Keratinocyte (primary cell): ENCODE results near the gene RHOJ. TPM values are rescaled to one million over a fixed set of nuclear protein-coding genes. Genes with fewer than 3 reads are reported as not detected.

ENCODE experiments used
- DNase-seq: peaks from one replicate; pipeline ENCODE4 v3.0.0-alpha.2; 2011; ENCODE audit warnings: low read depth, missing footprints, low spot score
- FAIRE-seq: peaks from 2 replicates; lab custom pipeline; 2011; peaks lifted over from hg19 to GRCh38; lab: Jason Lieb, UNC
- H2AFZ ChIP-seq: 2 replicates; pipeline ENCODE4 v1.6.0; 2012; ENCODE audit warnings: low read length, control low read depth, inconsistent platforms; ENCODE audit not compliant: control insufficient read depth
- H3K27ac ChIP-seq: 2 replicates; pipeline ENCODE4 v1.5.1; 2011; ENCODE audit warnings: low read length; ENCODE audit not compliant: control insufficient read depth, insufficient read depth
- H3K27me3 ChIP-seq: 3 replicates; pipeline ENCODE4 v1.6.0; 2011; ENCODE audit warnings: low read length; ENCODE audit not compliant: control insufficient read depth, insufficient read depth; ENCODE audit errors: extremely low read depth
- H3K36me3 ChIP-seq, 2 experiments: 2 replicates in 1 of 2; 3 replicates in 1 of 2; pipeline ENCODE4 v1.5.1; 2011; ENCODE audit warnings: low read length in 2 of 2, mild to moderate bottlenecking in 1 of 2; ENCODE audit not compliant: control insufficient read depth in 2 of 2, insufficient read depth in 2 of 2; ENCODE audit errors: extremely low read depth in 1 of 2
- H3K4me1 ChIP-seq: 3 replicates; pipeline ENCODE4 v1.5.1; 2011; ENCODE audit warnings: low read length; ENCODE audit not compliant: control insufficient read depth, insufficient read depth; ENCODE audit errors: extremely low read depth
- H3K4me2 ChIP-seq: 3 replicates; pipeline ENCODE4 v1.6.0; 2011; ENCODE audit warnings: low read depth, low read length; ENCODE audit not compliant: control insufficient read depth, insufficient read depth; ENCODE audit errors: extremely low read depth
- H3K4me3 ChIP-seq, 3 experiments: fragments of 200-600 bp in 1 of 3; sonication (generic) in 1 of 3; 2 replicates in 2 of 3; 3 replicates in 1 of 3; pipeline ENCODE4 v1.5.1; 2011 to 2016; ENCODE audit warnings: low read length in 3 of 3, mild to moderate bottlenecking in 3 of 3, control low read depth in 2 of 3, inconsistent platforms in 1 of 3, low read depth in 1 of 3, mixed read lengths in 1 of 3, mixed run types in 1 of 3, moderate library complexity in 1 of 3; ENCODE audit not compliant: control insufficient read depth in 2 of 3, insufficient read depth in 2 of 3; ENCODE audit errors: extremely low read depth in 1 of 3
- H3K79me2 ChIP-seq: 2 replicates; pipeline ENCODE4 v1.6.0; 2012; ENCODE audit warnings: low read length; ENCODE audit not compliant: control insufficient read depth, insufficient read depth
- H3K9ac ChIP-seq: 3 replicates; pipeline ENCODE4 v1.6.0; 2011; ENCODE audit warnings: low read length; ENCODE audit not compliant: control insufficient read depth, insufficient read depth; ENCODE audit errors: extremely low read depth
- H3K9me1 ChIP-seq: 3 replicates; pipeline ENCODE4 v1.6.0; 2011; ENCODE audit warnings: low read length; ENCODE audit not compliant: control insufficient read depth, insufficient read depth; ENCODE audit errors: extremely low read depth
- H3K9me3 ChIP-seq: 2 replicates; pipeline ENCODE4 v1.5.1; 2012; ENCODE audit warnings: low read depth, low read length; ENCODE audit not compliant: control insufficient read depth
- H4K20me1 ChIP-seq: 3 replicates; pipeline ENCODE4 v1.6.0; 2011; ENCODE audit warnings: low read length; ENCODE audit not compliant: control insufficient read depth, insufficient read depth; ENCODE audit errors: extremely low read depth
- EZH2 ChIP-seq: IDR thresholded peaks from one replicate; pipeline ENCODE4 v1.6.1; 2012; ENCODE audit warnings: inconsistent platforms, mild to moderate bottlenecking, low read length, moderate library complexity
- dilution Hi-C: fragments of 300-500 bp; cut with MboI; formaldehyde crosslinking; loops from one replicate; pipeline ENCODE4 v1.7.0; 2020; ENCODE audit warnings: low sequenced_read_pairs; ENCODE audit not compliant: extremely low pct_ligation_motif_present
- polyA plus RNA-seq, 5 experiments: library from polyadenylated mRNA; depleted of rRNA in 3 of 5; stranded (reverse) in 3 of 5; stranded (forward) in 1 of 5; unstranded in 1 of 5; fragments of >200 nt; gene quantifications; 1 replicate in 1 of 5; 2 replicates in 3 of 5; 3 replicates in 1 of 5; pipeline versions ENCODE4 v1.2.1 to v1.2.3, GENCODE V29; 2011 to 2012; ENCODE audit warnings: missing spikeins in 2 of 5, low read depth in 1 of 5, low replicate concordance in 1 of 5
- TF ChIP-seq, protein P1 (sequence below), 3 experiments: IDR thresholded peaks in 1 of 3; conservative IDR thresholded peaks in 1 of 3; optimal IDR thresholded peaks in 1 of 3; 2 replicates in 2 of 3; 3 replicates in 1 of 3; pipeline versions ENCODE3 to v1.5.1; 2011; ENCODE audit warnings: low read length in 3 of 3, mild to moderate bottlenecking in 3 of 3, moderate library complexity in 2 of 3, control low read depth in 1 of 3, inconsistent platforms in 1 of 3; ENCODE audit not compliant: insufficient read depth in 2 of 3; ENCODE audit errors: extremely low read depth in 1 of 3

Gene RHOJ
- polyA plus RNA-seq, 1 donor (not counting 4 experiments of a cell fraction or from before 2014, with no cell fraction given), result 0.46 TPM

DNA sequence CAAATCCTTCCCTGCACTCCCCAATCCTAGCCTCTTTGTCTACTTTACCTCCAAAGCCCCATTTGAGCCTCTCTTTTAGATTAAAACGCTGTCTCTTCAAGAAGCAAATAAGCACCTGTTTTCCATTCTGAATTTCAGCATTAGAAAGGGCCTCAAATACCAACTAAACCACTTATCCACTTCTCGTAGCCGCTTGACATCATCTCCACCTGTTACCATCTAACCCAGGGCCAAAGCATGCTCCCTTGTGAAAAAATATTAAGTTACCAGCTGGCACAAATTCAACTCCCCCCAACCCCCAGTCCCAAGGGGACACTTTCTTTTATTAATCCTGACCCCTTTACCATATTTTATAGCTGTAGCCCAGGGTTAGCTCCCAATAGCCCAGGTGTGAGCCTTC lies 71.4 kb downstream of the RHOJ start:
- no peaks in the 10 kb centered on the region for H3K9me3 ChIP-seq
- no peak overlapping the region for H3K9ac ChIP-seq
- FAIRE-seq (no peak), DNase-seq (no peak)
- no peak overlapping the region for H3K4me2 ChIP-seq
- H3K36me3 ChIP-seq, result no peaks in the 10 kb centered on the region
- no peak overlapping the region for H2AFZ ChIP-seq
- TF ChIP-seq, protein P1, sequence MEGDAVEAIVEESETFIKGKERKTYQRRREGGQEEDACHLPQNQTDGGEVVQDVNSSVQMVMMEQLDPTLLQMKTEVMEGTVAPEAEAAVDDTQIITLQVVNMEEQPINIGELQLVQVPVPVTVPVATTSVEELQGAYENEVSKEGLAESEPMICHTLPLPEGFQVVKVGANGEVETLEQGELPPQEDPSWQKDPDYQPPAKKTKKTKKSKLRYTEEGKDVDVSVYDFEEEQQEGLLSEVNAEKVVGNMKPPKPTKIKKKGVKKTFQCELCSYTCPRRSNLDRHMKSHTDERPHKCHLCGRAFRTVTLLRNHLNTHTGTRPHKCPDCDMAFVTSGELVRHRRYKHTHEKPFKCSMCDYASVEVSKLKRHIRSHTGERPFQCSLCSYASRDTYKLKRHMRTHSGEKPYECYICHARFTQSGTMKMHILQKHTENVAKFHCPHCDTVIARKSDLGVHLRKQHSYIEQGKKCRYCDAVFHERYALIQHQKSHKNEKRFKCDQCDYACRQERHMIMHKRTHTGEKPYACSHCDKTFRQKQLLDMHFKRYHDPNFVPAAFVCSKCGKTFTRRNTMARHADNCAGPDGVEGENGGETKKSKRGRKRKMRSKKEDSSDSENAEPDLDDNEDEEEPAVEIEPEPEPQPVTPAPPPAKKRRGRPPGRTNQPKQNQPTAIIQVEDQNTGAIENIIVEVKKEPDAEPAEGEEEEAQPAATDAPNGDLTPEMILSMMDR (optimal IDR thresholded peaks at IDR 0.05 in 1 of 3, IDR thresholded peaks at IDR 0.05 in 1 of 3, conservative IDR thresholded peaks at IDR 0.05 in 1 of 3; ENCODE audit: extremely low read depth in 1 of 3, insufficient read depth in 2 of 3, low read length in 3 of 3), result no peak
- TF ChIP-seq EZH2, result no peak
- no peak overlapping the region for H3K4me3 ChIP-seq
- peaks cover 2% of the 10 kb centered on the region for H3K4me1 ChIP-seq
- H3K27me3 ChIP-seq, result no peaks in the 10 kb centered on the region
- H3K27ac ChIP-seq, result no peak overlapping the region
- dilution Hi-C loops, result no loop called here
- H4K20me1 ChIP-seq, result no peaks in the 10 kb centered on the region
- H3K79me2 ChIP-seq, result no peaks in the 10 kb centered on the region
- H3K9me1 ChIP-seq, result no peaks in the 10 kb centered on the region

DNA sequence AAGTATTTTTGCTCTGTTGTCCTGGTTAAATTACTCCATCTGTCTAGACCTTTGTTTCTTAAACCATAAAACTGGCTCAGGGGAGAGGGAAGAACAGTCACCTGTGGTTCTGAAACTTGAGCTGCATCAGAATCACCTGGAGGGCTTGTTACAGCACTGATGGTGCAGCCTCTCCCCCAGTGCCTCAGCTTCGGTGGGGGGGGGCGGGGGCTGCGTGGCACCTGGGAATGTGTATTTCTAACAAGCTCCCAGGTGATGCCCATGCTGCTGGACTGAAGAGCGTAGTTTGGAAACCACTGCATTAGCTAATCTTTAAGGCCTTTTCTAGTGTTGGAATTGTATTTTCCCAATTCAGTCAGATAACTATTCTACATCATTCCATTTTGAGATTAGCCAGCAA lies 71.8 kb downstream of the RHOJ start:
- dilution Hi-C loops, result no loop called here
- DNase-seq (no peak), FAIRE-seq (no peak)
- Histone ChIP-seq H3K36me3 (no peaks in the 10 kb centered on the region), H3K4me2 (no peak overlapping the region), H4K20me1 (no peaks in the 10 kb centered on the region), H3K4me3 (no peak overlapping the region), H3K9ac (no peak overlapping the region), H3K9me1 (no peaks in the 10 kb centered on the region), H3K27ac (no peak overlapping the region), H3K4me1 (peaks cover 2% of the 10 kb centered on the region), H3K27me3 (no peaks in the 10 kb centered on the region), H3K79me2 (no peaks in the 10 kb centered on the region), H3K9me3 (no peaks in the 10 kb centered on the region), H2AFZ (no peak overlapping the region)
- TF ChIP-seq, protein P1 (optimal IDR thresholded peaks at IDR 0.05 in 1 of 3, IDR thresholded peaks at IDR 0.05 in 1 of 3, conservative IDR thresholded peaks at IDR 0.05 in 1 of 3; ENCODE audit: extremely low read depth in 1 of 3, insufficient read depth in 2 of 3, low read length in 3 of 3), result no peak
- TF ChIP-seq EZH2, result no peak
